Placental pericyte (primary cell): Measurements from ENCODE around the gene PAFAH1B1. TPM values are rescaled to one million over a fixed set of nuclear protein-coding genes. Genes with fewer than 3 reads are reported as not detected.

ENCODE experiments used
- small RNA-seq: library from RNA; depleted of rRNA; stranded (forward); fragments of <200 nt; gene quantifications from one replicate; pipeline ENCODE3, GENCODE V24; 2012; ENCODE audit warnings: low replicate concordance
- total RNA-seq: library from RNA; depleted of rRNA; stranded (reverse); fragments of >200 nt; gene quantifications from 2 replicates; pipeline ENCODE4 v1.2.3, GENCODE V29; 2012

PAFAH1B1 gene
- total RNA-seq: 74.6 and 117 TPM in 2 replicates

GRCh38 chr17:2592971-2593820, at the start of gene PAFAH1B1:
Gene PAFAH1B1 (plus strand): TSS chr17:2593654. CDS start chr17:2638289, 44,635 bp downstream.

GRCh38 chr17:2711608-2712299, 118.3 kb downstream of the PAFAH1B1 start, which contains the start of gene CLUH:
Gene CLUH (minus strand): TSS chr17:2711764. CDS start chr17:2711661, 103 bp downstream.

Small RNA genes lying within 50 kb of the gene (small RNA-seq; reads per million reads assigned to genes)
- gene MIR6776 (not detected), gene RN7SL608P (not detected)

Other genes starting within 250 kb of the PAFAH1B1 start
- gene MNT, start 192.6 kb upstream of the PAFAH1B1 start, total RNA-seq: 10.0 and 15.8 TPM in 2 replicates
- gene METTL16, start 81.8 kb upstream of the PAFAH1B1 start, total RNA-seq: 6.6 and 18.3 TPM in 2 replicates
- gene CLUH, start 118.1 kb downstream of the PAFAH1B1 start, total RNA-seq: 42.7 and 80.2 TPM in 2 replicates
- gene CCDC92B, start 156.0 kb downstream of the PAFAH1B1 start, total RNA-seq: not detected in 2 replicates
- gene RAP1GAP2, start 202.8 kb downstream of the PAFAH1B1 start, total RNA-seq: 0.44 and 3.7 TPM in 2 replicates